ENCODE measurements around the gene RPEL1.
"Not testable (repeated sequence)": the region's sequence is repeated elsewhere in the genome, so short reads cannot be mapped to it uniquely, and the experiment has no call there.

RPEL1 gene

GRCh38 chr10:103245587-103245986, at the start of gene RPEL1:
TSS of gene RPEL1 (plus strand) at chr10:103245887. CDS start at chr10:103245997, 110 bp downstream.
- DNase-seq: not testable (repeated sequence)

GRCh38 chr10:103196516-103196915, 49.2 kb upstream of the RPEL1 start:
- no peak for DNase-seq

- DNase-seq: no peak
Measured at GRCh38 chr10:103197174-103197573, 48.5 kb upstream of the RPEL1 start.

GRCh38 chr10:103197903-103198302, 47.8 kb upstream of the RPEL1 start:
- DNase-seq: no peak

GRCh38 chr10:103198648-103199047, 47.0 kb upstream of the RPEL1 start:
- no peak for DNase-seq

GRCh38 chr10:103199488-103199887, 46.2 kb upstream of the RPEL1 start:
- DNase-seq: no peak

GRCh38 chr10:103202319-103202718, 43.4 kb upstream of the RPEL1 start:
- DNase-seq: no peak

GRCh38 chr10:103203466-103203865, 42.2 kb upstream of the RPEL1 start:
- no peak for DNase-seq

- DNase-seq: no peak
Measured at GRCh38 chr10:103204353-103205255, 41.1 kb upstream of the RPEL1 start.

- not testable (repeated sequence) for DNase-seq
Measured at GRCh38 chr10:103205401-103205800, 40.3 kb upstream of the RPEL1 start.

GRCh38 chr10:103206715-103207114, 39.0 kb upstream of the RPEL1 start:
- not testable (repeated sequence) for DNase-seq

GRCh38 chr10:103207141-103207540, 38.5 kb upstream of the RPEL1 start:
- DNase-seq: no peak

- not testable (repeated sequence) for DNase-seq
Measured at GRCh38 chr10:103207643-103208042, 38.0 kb upstream of the RPEL1 start.

GRCh38 chr10:103210262-103210661, 35.4 kb upstream of the RPEL1 start:
- DNase-seq: not testable (repeated sequence)

- DNase-seq: no peak
Measured at GRCh38 chr10:103215601-103216000, 30.1 kb upstream of the RPEL1 start.

GRCh38 chr10:103216362-103216761, 29.3 kb upstream of the RPEL1 start:
- not testable (repeated sequence) for DNase-seq

- no peak for DNase-seq
Measured at GRCh38 chr10:103224133-103224532, 21.6 kb upstream of the RPEL1 start.

GRCh38 chr10:103224721-103225120, 21.0 kb upstream of the RPEL1 start:
- DNase-seq: not testable (repeated sequence)

- no peak for DNase-seq
Measured at GRCh38 chr10:103225939-103226338, 19.7 kb upstream of the RPEL1 start.

- no peak for DNase-seq
Measured at GRCh38 chr10:103227416-103227815, 18.3 kb upstream of the RPEL1 start.

- no peak for DNase-seq
Measured at GRCh38 chr10:103231047-103231551, 14.6 kb upstream of the RPEL1 start.

GRCh38 chr10:103232131-103232673, 13.5 kb upstream of the RPEL1 start:
- no peak for DNase-seq

- no peak for DNase-seq
Measured at GRCh38 chr10:103232772-103233488, 12.8 kb upstream of the RPEL1 start.
